Hepatocyte (in vitro differentiated cells): Measurements from ENCODE around the gene MYBPC3.

Experiments used
- CTCF ChIP-seq: fragments of 200-600 bp; sonication (generic); IDR thresholded peaks from 2 replicates; pipeline ENCODE4 v1.5.1; 2016; ENCODE audit warnings: antibody characterized with exemption, mild to moderate bottlenecking; ENCODE audit not compliant: poor library complexity
- EZH2 ChIP-seq: fragments of 200-600 bp; sonication (generic); IDR thresholded peaks from 2 replicates; pipeline ENCODE4 v1.6.1; 2016; ENCODE audit warnings: antibody characterized with exemption, mild to moderate bottlenecking, borderline replicate concordance

DNA sequence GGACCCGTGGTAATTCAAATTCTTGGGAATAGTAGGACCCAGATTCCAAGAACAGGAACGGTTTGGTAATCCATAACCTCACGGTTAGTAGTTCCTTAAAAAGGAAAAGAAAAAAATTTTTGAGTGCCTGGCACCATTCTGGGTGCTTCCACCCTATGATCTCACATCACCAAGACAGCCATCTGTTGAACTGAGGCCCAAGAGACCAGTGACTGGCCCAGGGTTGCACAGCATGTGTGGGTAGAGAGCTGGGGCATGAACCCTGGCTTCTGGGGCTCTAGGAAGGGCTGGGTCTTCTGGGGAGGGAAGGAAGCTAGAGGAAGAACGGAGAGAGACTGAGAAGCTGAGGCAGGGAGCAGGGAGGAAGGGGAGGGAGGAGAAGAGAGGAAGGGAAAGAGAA, 30.6 kb upstream of the MYBPC3 start:
- TF ChIP-seq CTCF (no peak), EZH2 (no peak)
